LHCN-M2 (cell line): ENCODE data around the gene OR52I1. TPM values are rescaled to one million over a fixed set of nuclear protein-coding genes. Genes with fewer than 3 reads are reported as not detected.

Experiments
- DNase-seq: peaks from one replicate; pipeline ENCODE4 v3.0.0-alpha.2; 2012; ENCODE audit warnings: low read depth
- total RNA-seq: library from RNA; depleted of rRNA; stranded (reverse); fragments of >200 nt; gene quantifications from 2 replicates; pipeline ENCODE4 v1.2.3, GENCODE V29; 2014; rRNA removed

Gene OR52I1
- total RNA-seq, 1 experiment from 2014 or later = not detected

DNA sequence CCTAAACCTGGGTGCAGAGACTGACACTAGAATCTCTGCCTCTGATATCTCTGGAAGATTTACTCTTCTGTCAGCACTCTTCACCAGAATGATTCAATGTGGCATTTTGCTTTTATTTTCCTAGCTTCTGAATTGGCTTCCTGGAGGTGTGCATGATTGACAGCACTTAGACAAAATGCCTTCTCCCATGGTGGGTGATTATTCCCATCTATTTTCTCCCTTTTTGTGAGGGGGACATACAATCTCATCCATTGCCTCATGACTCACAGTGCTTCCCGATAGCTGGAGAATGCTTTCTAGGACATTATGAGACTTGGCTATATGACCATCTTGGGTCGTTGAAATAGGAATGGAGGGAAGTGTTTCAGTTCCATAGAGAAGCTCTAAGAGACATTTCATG is 18.1 kb downstream of the OR52I1 start:
- DNase-seq = no peak

DNA sequence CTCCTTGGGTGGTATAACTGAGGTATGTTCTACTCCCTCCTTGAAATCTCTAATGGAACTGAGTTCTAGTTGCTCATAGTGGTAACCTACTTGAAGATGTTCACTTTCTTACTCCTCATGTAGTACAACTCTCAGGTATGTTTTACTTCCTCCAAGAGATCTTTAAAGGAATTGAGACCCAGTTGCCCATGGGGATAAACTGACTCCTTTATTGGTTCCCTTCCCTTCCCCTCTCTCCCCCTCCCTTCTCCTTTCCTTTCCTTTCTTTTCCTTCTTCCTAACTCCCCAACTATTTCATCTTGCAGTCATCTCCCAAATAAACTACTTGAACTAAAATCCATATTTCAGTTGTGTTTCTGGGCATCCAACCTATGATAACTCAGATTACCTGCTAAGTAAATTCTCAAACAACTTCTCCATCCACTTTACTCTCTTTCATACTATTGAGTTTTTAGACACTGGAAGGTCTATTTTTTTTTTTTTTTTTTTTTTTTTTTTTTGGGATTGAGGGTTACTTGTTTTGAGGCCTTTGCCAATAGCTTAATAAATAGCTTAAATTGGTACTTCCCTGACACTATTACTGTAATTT is 22.1 kb downstream of the OR52I1 start:
- DNase-seq = no peak

DNA sequence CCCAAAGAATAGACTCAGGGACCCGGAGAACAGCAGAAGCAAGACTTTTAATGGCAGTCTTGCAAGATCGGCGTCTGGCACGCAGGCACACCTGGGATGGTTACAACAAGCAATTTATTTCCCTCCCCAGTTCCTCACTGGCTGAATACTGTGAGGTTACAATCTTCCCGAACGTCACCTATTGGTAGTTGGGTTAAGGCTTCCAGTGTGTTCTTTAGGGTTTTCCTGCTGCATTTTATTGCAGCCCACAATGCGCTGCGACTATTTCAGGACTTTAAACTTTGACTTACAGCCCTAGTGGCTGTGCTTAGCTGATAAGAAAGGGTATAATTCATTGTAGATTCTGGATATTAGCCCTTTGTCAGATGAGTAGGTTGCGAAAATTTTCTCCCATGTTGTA is 25.7 kb downstream of the OR52I1 start:
- no peak for DNase-seq

DNA sequence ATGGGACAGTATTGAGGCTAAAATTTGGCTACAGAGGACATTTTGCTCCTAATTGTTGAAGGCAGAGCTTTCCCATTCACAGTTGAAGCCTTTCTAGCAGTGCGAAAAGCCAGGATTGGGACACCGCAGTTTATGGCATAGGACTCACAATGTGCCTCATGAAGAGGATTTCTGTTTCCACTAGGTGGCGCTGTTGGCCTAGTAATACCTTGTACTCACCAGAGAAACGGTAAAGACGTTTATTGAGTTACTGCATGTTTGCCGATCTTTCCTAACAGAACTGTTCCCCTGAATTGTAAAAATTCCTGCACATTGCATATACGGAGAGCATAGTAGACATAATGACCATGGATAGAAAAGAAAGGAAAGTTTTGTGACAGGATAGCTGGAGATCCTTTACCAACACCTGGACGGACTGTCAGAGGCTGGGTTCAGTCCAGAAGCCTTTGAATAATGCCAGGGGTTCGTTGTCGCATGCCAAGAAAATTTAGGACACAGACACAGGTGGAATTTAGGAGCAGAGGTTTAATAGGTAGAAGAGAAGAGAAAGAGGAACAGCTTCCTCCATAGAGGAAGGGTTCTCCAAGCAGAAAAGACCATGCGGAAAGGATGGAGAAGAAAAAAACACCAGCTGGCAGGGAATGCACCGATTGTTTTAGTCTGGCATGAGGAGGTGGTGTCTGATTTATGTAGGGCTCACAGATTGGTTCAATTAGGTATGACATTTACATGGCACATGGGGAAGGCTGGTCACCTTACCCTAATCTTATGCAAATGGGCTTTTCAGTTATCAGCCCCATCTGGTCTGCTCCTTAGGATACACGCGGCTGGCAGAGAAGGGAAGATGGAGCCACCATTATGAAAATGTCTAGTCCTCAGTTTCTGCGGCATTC is 32.6 kb downstream of the OR52I1 start:
- DNase-seq = peak; percentile 65

DNA sequence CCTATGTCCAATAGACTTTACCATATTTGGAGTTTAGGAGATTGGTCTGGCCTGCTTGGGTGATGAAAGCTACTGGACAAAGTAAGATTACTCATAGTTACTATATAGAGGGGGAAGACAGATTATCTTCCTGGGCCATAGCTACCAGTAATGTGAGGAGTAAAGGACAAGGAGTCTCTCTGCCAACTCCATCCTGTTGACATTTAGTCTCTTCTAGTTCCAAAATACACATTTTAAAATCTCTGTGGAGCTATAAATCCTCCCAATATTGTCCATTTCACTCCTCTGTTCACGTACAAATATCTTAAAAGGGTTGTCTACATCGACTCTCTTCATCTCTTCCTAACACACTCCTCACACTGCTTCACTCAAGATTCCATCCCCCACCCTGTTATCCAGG is 42.3 kb downstream of the OR52I1 start:
- DNase-seq = no peak

DNA sequence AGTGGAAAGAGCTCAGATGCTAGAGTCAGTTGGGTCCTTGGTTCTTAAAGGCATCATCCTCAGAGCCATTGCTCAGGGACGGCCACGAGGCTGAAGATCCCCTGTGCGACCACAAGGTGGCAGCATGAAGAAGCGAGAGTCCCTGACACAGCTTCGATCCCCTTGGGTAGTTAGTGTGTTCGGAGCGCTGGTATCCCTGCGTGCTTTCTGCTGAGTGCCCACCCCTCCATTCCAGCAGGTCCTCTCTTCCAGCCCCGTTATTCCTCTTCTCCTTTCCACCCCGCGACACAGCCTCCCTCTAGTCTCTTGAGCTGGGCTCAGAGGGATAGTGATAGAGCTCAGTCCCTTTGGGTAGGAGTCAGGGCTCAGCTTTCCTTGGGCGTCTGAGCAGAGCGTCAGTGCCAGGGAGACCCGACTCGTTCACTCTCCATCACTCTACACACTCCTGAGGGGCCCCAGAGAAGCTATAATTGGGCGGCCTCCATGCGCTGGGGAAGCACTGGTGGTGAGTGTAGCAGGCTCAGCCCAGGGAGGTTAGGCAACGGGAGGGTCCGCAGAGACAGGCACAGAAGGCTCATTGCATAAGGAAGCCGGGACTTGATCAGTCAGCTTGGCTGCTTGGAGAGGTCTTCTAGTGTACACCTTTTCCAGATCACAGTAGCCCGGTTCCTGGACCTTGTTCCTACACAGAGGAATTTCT is 43.3 kb downstream of the OR52I1 start, which contains the start of gene OR51D1:
OR51D1 (plus strand) TSS at position 516 of the 700 bp plus-strand sequence. CDS start 2,314 bp downstream, outside the sequence.
- peak; percentile 56 for DNase-seq

DNA sequence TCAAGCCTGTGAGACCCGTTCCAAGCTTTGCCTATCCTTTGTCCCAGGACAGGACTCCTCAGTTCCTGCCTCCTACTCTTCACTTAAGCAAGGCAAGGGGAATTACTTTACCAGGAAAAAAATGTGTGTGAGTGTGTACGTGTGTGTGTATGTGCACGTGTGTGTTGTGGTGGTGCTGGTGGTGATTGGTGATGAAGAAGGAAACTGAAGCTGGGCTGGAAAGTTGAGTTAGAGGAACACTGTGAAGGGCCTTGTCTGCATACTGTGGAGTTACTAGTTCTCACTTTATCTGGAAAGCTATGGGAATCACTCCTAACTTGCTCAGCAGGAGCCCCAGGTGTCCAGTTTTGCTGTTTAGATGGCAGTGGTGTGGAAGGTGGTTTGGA is 43.8 kb downstream of the OR52I1 start:
- DNase-seq = no peak

DNA sequence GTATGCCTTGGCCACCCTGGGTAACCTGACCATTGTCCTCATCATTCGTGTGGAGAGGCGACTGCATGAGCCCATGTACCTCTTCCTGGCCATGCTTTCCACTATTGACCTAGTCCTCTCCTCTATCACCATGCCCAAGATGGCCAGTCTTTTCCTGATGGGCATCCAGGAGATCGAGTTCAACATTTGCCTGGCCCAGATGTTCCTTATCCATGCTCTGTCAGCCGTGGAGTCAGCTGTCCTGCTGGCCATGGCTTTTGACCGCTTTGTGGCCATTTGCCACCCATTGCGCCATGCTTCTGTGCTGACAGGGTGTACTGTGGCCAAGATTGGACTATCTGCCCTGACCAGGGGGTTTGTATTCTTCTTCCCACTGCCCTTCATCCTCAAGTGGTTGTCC is 46.1 kb downstream of the OR52I1 start:
- no peak for DNase-seq

DNA sequence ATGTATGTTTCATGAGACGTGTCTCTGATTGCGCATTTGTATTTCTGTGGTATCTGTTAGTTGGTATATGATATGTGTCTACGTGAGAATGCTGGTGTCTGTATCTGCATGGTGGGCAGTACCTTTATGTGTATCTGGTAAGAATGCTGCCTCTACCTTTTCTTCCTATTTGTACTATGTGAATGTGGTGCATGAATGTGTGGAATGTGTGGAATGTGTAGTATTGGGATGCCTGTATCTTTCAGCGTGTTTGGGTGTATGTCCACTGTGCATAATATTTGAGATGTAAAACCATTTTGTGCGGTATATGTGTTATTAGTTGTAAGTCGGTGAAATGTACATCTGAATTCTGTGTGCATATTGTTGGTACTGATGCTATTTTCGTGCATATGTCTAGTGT is 47.7 kb downstream of the OR52I1 start:
- no peak for DNase-seq

DNA sequence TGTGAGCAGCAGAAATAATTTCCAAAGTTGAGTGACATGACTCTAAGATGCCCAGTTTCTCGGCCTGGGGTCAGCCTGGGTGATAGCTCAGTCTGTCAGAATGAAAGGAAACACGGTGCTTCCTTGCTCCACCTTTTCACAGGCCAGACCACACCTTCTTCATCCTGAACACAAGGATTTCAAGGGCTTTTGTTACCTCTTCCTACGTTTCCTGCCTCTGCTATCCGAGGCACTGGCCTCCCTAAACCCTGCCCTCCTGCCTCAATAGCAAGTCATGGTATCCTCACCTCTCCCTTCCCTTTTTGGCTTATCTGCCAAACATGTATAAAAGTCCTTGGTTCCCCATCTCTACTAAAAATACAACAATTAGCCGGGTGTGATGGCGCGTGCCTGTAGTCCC is 48.2 kb downstream of the OR52I1 start:
- no peak for DNase-seq

DNA sequence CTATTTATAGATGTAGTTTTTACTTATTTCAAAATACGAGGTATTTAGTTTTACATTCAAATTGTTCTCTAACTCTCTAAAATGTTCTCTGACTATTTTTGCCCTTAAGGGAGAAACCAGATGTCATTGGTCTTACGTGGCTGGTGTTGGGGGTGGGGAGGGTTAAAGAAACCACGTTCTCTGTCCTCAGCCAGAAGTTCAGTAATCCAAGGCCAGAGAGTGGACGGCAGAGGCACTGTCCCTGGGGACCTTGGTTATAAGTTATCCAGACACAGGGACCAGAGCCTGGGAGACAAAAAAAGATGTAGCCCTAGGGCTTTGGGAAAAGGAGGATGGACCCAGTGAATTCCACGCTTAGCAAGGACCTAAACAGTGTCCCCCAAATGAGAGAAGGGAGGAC is 49.2 kb downstream of the OR52I1 start:
- peak; percentile 5 for DNase-seq

DNA sequence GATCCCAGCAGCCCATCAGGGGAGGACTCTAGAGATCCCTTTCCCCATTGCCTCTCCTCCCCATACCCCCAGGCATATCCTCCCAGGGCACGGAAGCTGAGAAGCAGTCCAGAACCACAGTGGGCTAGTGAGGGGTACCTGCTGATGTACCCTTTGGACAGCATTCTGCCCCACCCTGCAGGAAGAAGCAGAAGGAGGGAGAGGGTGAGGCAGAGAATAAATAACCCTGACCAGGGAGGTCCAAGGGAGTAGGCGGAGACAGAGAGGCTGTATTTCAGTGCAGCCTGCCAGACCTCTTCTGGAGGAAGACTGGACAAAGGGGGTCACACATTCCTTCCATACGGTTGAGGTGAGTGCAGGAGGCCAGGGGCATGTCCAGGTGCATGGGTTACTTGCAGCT is 49.8 kb downstream of the OR52I1 start, which contains the start of gene OR51E1:
OR51E1 (plus strand) TSS at position 301 of the 400 bp plus-strand sequence. CDS start 8,545 bp downstream, outside the sequence.
- no peak for DNase-seq

DNA sequence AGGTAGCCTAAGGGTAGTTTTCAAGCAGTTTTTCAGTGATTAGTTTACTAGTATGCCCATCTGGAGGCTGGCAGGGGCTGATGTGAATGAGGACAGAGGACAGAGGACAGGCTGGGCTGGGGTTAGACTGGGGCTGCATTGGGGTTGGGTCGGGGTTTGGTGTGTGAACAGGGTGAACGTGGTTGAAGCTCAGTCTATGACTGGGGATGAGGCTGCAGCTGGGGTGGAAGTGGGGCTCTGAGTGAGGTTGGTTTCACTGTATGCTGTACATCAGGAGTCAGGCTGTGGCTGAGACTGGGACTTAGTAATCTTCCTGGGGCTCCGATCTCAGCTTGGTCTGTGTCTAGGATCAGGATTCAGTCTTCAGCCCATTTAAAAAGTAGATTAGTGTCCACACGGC is 50.4 kb downstream of the OR52I1 start:
- DNase-seq = no peak

Other genes starting within 250 kb of the OR52I1 start
- gene OR52B4, start 225.7 kb upstream of the OR52I1 start, total RNA-seq = not detected in 2 replicates
- gene TRIM21, start 200.3 kb upstream of the OR52I1 start, total RNA-seq = 11.4 and 15.0 TPM in 2 replicates
- gene OR52K2, start 144.7 kb upstream of the OR52I1 start, total RNA-seq = not detected in 2 replicates
- gene OR52K1, start 111.4 kb upstream of the OR52I1 start, total RNA-seq = not detected in 2 replicates
- gene OR52M1, start 48.8 kb upstream of the OR52I1 start, total RNA-seq = not detected in 2 replicates
- gene OR52I2, start 12.3 kb upstream of the OR52I1 start, total RNA-seq = not detected in 2 replicates
- gene TRIM68, start 14.2 kb downstream of the OR52I1 start, total RNA-seq = 13.7 and 19.3 TPM in 2 replicates
- not detected in 2 replicates for gene OR51D1, start 43.4 kb downstream of the OR52I1 start, total RNA-seq
- not detected in 2 replicates for gene OR51E1, start 49.9 kb downstream of the OR52I1 start, total RNA-seq
- gene OR51E2, start 103.8 kb downstream of the OR52I1 start, total RNA-seq = not detected in 2 replicates
- gene MMP26, start 110.7 kb downstream of the OR52I1 start, total RNA-seq = not detected in 2 replicates
- not detected in 2 replicates for gene OR51F1, start 175.9 kb downstream of the OR52I1 start, total RNA-seq
- gene OR52R1, start 210.3 kb downstream of the OR52I1 start, total RNA-seq = not detected in 2 replicates
- not detected in 2 replicates for gene OR51F2, start 227.3 kb downstream of the OR52I1 start, total RNA-seq